HepG2 (cell line): ENCODE measurements around the gene CMTM4. TPM values are rescaled to one million over a fixed set of nuclear protein-coding genes. Genes with fewer than 3 reads are reported as not detected.

ENCODE experiments used
- ATAC-seq: fragments of 200-7000 bp; cut with Tn5 transposase; 3 replicates; pipeline ENCODE4 v1.9.1; 2020; ENCODE audit warnings: mild to moderate bottlenecking, moderate library complexity
- BruUV-seq: library from RNA; stranded (reverse); fragments of 400-500 nt; replicated peaks from 2 replicates; lab custom pipeline; 2021; lab: Mats Ljungman, UMichigan
- CTCF ChIA-PET: fragments of 300-600 bp; formaldehyde crosslinking; extraction: SDS; loops from one replicate; lab custom pipeline; 2021; ENCODE audit warnings: low total read pairs, inconsistent platforms, low intra/inter-chr PET ratio; lab: Yijun Ruan, JAX
- POLR2A ChIA-PET: fragments of 350-600 bp; sonication (Branson Sonifier 250); formaldehyde crosslinking; loops from one replicate; lab custom pipeline; 2020; ENCODE audit warnings: antibody characterized with exemption, inconsistent platforms; lab: Yijun Ruan, JAX
- DNase-seq: peaks from one replicate; pipeline ENCODE4 v3.0.0-alpha.2; 2015; ENCODE audit warnings: low spot score
- FAIRE-seq: peaks from 3 replicates; lab custom pipeline; 2011; peaks lifted over from hg19 to GRCh38; lab: Jason Lieb, UNC
- H2AFZ ChIP-seq: one replicate; pipeline ENCODE4 v1.6.1; 2011; ENCODE audit warnings: low read length, inconsistent platforms
- H3K27ac ChIP-seq: fragments of 300-600 bp; 3 replicates; pipeline ENCODE4 v1.8.0; 2011; ENCODE audit warnings: mixed run types, mild to moderate bottlenecking, mixed read lengths, low read length, inconsistent platforms; ENCODE audit not compliant: insufficient read depth; ENCODE audit errors: extremely low read length
- H3K27me3 ChIP-seq, 2 experiments: fragments of 200-600 bp in 1 of 2; 2 replicates in 1 of 2; 3 replicates in 1 of 2; pipeline versions ENCODE4 v1.6.0 to v1.8.0; 2011; ENCODE audit warnings: low read length in 2 of 2, mild to moderate bottlenecking in 2 of 2, moderate library complexity in 2 of 2, inconsistent platforms in 1 of 2; ENCODE audit not compliant: insufficient read depth in 2 of 2, control insufficient read depth in 1 of 2
- H3K36me3 ChIP-seq, 2 experiments: fragments of 200-600 bp in 1 of 2; replicated peaks in 1 of 2; 2 replicates in 1 of 2; 3 replicates in 1 of 2; pipeline versions ENCODE4 v1.5.1 to v1.8.0; 2011; ENCODE audit warnings: low read length in 2 of 2, inconsistent platforms in 1 of 2; ENCODE audit not compliant: insufficient read depth in 2 of 2, control insufficient read depth in 1 of 2
- H3K4me1 ChIP-seq: 2 replicates; pipeline ENCODE4 v1.5.1; 2012; ENCODE audit warnings: low read length, inconsistent platforms; ENCODE audit not compliant: insufficient read depth
- H3K4me2 ChIP-seq: 2 replicates; pipeline ENCODE4 v1.6.0; 2011; ENCODE audit warnings: low read depth, low read length, inconsistent platforms
- H3K4me3 ChIP-seq, 3 experiments: fragments of 200-600 bp in 1 of 3; sonication (generic), shearing (Covaris generic) in 1 of 3; replicated peaks in 1 of 3; 2 replicates each; pipeline ENCODE4 v1.5.1; 2011 to 2016; ENCODE audit warnings: low read length in 3 of 3, inconsistent platforms in 2 of 3, low read depth in 2 of 3, mild to moderate bottlenecking in 2 of 3, control low read depth in 1 of 3, mixed read lengths in 1 of 3; ENCODE audit not compliant: insufficient read depth in 1 of 3
- H3K79me2 ChIP-seq: one replicate; pipeline ENCODE4 v1.6.1; 2011; ENCODE audit warnings: low read length, inconsistent platforms; ENCODE audit not compliant: insufficient read depth
- H3K9ac ChIP-seq: 2 replicates; pipeline ENCODE4 v1.6.0; 2011; ENCODE audit warnings: mild to moderate bottlenecking, low read depth, low read length, inconsistent platforms; ENCODE audit not compliant: insufficient read depth
- H3K9me3 ChIP-seq: 2 replicates; pipeline ENCODE4 v1.5.1; 2012; ENCODE audit warnings: mild to moderate bottlenecking, low read length
- H4K20me1 ChIP-seq: 2 replicates; pipeline ENCODE4 v1.6.0; 2011; ENCODE audit warnings: inconsistent platforms, mild to moderate bottlenecking, low read length, moderate library complexity; ENCODE audit not compliant: insufficient read depth
- CC2D1A ChIP-seq: sonication (generic); formaldehyde crosslinking; IDR thresholded peaks from 2 replicates; pipeline ENCODE4 v1.8.1; 2023; ENCODE audit warnings: mild to moderate bottlenecking, missing genetic modification reagents
- GABPB1 ChIP-seq: IDR thresholded peaks from 2 replicates; pipeline ENCODE4 v1.6.1; 2016; ENCODE audit warnings: mild to moderate bottlenecking, missing genetic modification reagents, moderate library complexity, missing compliant biosample characterization
- HCFC1 ChIP-seq: fragments of 150-350 bp; IDR thresholded peaks from 2 replicates; pipeline ENCODE4 v1.6.1; 2014; ENCODE audit warnings: low read depth, low read length
- HNF4A ChIP-seq: sonication (generic); formaldehyde crosslinking; IDR thresholded peaks from 2 replicates; pipeline ENCODE4 v1.4.0; 2020; ENCODE audit warnings: missing genetic modification reagents
- KAT2B ChIP-seq: fragments of 150-350 bp; IDR thresholded peaks from 2 replicates; pipeline ENCODE4 v1.6.1; 2014; ENCODE audit warnings: low read depth, low read length, borderline replicate concordance
- KLF13 ChIP-seq: sonication (generic); formaldehyde crosslinking; IDR thresholded peaks from 2 replicates; pipeline ENCODE4 v1.4.0; 2020; ENCODE audit warnings: mild to moderate bottlenecking, missing genetic modification reagents
- ZFP36L2 ChIP-seq: sonication (generic); formaldehyde crosslinking; IDR thresholded peaks from 2 replicates; pipeline ENCODE4 v1.4.0; 2020; ENCODE audit warnings: missing genetic modification reagents
- ZKSCAN8 ChIP-seq: IDR thresholded peaks from 2 replicates; pipeline ENCODE4 v1.6.1; 2016; ENCODE audit warnings: borderline replicate concordance, missing genetic modification reagents, missing compliant biosample characterization
- ZNF326 ChIP-seq: sonication (generic); formaldehyde crosslinking; IDR thresholded peaks from 2 replicates; pipeline ENCODE4 v1.4.0; 2020; ENCODE audit warnings: missing genetic modification reagents, borderline replicate concordance
- ZNF549 ChIP-seq: sonication (generic); formaldehyde crosslinking; IDR thresholded peaks from 2 replicates; pipeline ENCODE4 v1.5.0; 2020; ENCODE audit warnings: missing genetic modification reagents
- ZNF562 ChIP-seq: sonication (generic); formaldehyde crosslinking; IDR thresholded peaks from 2 replicates; pipeline ENCODE4 v1.8.0; 2022; ENCODE audit warnings: missing genetic modification reagents, borderline replicate concordance
- ZNF614 ChIP-seq: IDR thresholded peaks from 2 replicates; pipeline ENCODE4 v1.6.1; 2018; ENCODE audit warnings: missing biosample characterization, missing genetic modification reagents, inconsistent platforms, borderline replicate concordance
- ZNF816 ChIP-seq: sonication (generic); formaldehyde crosslinking; IDR thresholded peaks from 2 replicates; pipeline ENCODE4 v1.8.0; 2022; ENCODE audit warnings: missing genetic modification reagents, mild to moderate bottlenecking, borderline replicate concordance
- WGBS: methylation state at CpG from one replicate; pipeline ENCODE4 v1.1.6; 2017; ENCODE audit warnings: low lambda C conversion rate; 5-methylcytosine and 5-hydroxymethylcytosine counted together
- in situ Hi-C: cut with HindIII; loops from 2 replicates; pipeline ENCODE4 v1.10.0; 2017; ENCODE audit warnings: low pct_unique_long_range_greater_than_20kb; ENCODE audit not compliant: extremely low pct_ligation_motif_present
- intact Hi-C: fragments of 100-400 bp; cut with micrococcal nuclease; formaldehyde crosslinking; loops from one replicate; pipeline ENCODE4 v1.10.0; 2022; ENCODE audit not compliant: unreplicated experiment
- polyA plus RNA-seq, 8 experiments: library from polyadenylated mRNA; depleted of rRNA in 3 of 8; stranded (reverse) in 7 of 8; unstranded in 1 of 8; fragments of >200 nt; fragmentation: Illumina TruSeq in 4 of 8; extraction: Trizol in 4 of 8; gene quantifications; 2 replicates each; pipeline versions ENCODE4 v1.2.1 to v1.2.3, GENCODE V29; 2011 to 2016; ENCODE audit warnings: low read depth in 4 of 8, missing spikeins in 1 of 8, mixed read lengths in 1 of 8; ENCODE audit not compliant: insufficient read depth in 1 of 8
- total RNA-seq, 5 experiments: library from RNA; depleted of rRNA; stranded (reverse); fragments of >200 nt; fragmentation: Illumina TruSeq; extraction: Trizol; gene quantifications; 2 replicates each; pipeline ENCODE4 v1.2.3, GENCODE V29; 2016; ENCODE audit warnings: low read depth in 1 of 5
- TF ChIP-seq, protein P1 (sequence below): sonication (generic); formaldehyde crosslinking; IDR thresholded peaks from 2 replicates; pipeline ENCODE4 v1.8.0; 2022; ENCODE audit warnings: mild to moderate bottlenecking, missing genetic modification reagents; ENCODE audit not compliant: insufficient replicate concordance
- TF ChIP-seq, protein P2 (sequence below): sonication (generic); formaldehyde crosslinking; IDR thresholded peaks from 2 replicates; pipeline ENCODE4 v1.4.0; 2020; ENCODE audit warnings: missing genetic modification reagents

CMTM4 gene
- total and polyA plus RNA-seq, 2 of the 13 experiments (the other 11 are each of a cell fraction or from before 2014, with no cell fraction given), result 32.0 to 36.3 TPM

DNA sequence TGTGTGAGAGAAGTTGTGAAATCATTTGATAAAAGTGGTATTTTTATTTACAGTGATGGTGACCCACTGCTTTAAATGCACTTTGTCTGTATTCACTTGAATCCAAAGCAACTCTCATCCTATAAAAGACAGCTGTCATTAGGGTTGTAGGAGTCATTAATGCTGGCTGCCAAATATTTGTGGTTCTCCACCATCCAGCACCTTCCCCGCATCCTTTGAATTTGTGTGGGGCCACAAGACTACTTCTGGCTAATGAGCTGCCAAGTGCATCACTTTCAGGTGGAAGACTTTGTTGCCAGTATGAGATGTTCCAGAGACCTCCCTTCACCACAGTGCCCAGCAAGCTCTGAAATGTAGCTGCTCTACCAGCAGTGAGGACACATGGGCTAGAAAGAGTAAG is 48.7 kb downstream of the CMTM4 start:
- Histone ChIP-seq H2AFZ (no peak overlapping the region), H3K4me3 (no peak overlapping the region), H3K36me3 (no peaks in the 10 kb centered on the region), H3K4me1 (peaks cover 22% of the 10 kb centered on the region), H3K79me2 (no peaks in the 10 kb centered on the region), H4K20me1 (no peaks in the 10 kb centered on the region), H3K9ac (no peak overlapping the region), H3K27ac (no peak overlapping the region), H3K27me3 (no peaks in the 10 kb centered on the region), H3K9me3 (no peaks in the 10 kb centered on the region), H3K4me2 (no peak overlapping the region)
- ChIA-PET CTCF (no interaction called here), POLR2A (interaction anchor here (1.4 kb wide), 1 partner anchor 39 kb away, joined by 3 read pairs; no protein-coding TSS in a partner anchor)
- intact Hi-C loops, result no loop called here
- FAIRE-seq, result no peak
- BruUV-seq, result no TSS peak
- no peak for TF ChIP-seq ZNF816 (CRISPR knock-in tag)
- TF ChIP-seq, protein P1, sequence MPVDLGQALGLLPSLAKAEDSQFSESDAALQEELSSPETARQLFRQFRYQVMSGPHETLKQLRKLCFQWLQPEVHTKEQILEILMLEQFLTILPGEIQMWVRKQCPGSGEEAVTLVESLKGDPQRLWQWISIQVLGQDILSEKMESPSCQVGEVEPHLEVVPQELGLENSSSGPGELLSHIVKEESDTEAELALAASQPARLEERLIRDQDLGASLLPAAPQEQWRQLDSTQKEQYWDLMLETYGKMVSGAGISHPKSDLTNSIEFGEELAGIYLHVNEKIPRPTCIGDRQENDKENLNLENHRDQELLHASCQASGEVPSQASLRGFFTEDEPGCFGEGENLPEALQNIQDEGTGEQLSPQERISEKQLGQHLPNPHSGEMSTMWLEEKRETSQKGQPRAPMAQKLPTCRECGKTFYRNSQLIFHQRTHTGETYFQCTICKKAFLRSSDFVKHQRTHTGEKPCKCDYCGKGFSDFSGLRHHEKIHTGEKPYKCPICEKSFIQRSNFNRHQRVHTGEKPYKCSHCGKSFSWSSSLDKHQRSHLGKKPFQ (CRISPR knock-in tag), result no peak
- no peak for TF ChIP-seq ZNF549 (CRISPR knock-in tag)
- TF ChIP-seq ZNF326 (CRISPR knock-in tag), result no peak
- TF ChIP-seq KAT2B, result no peak
- TF ChIP-seq GABPB1, result no peak
- no peak for TF ChIP-seq ZFP36L2
- no peak for TF ChIP-seq CC2D1A (CRISPR knock-in tag)
- TF ChIP-seq ZNF614 (CRISPR knock-in tag), result no peak
- no peak for TF ChIP-seq HCFC1
- TF ChIP-seq ZKSCAN8 (CRISPR knock-in tag), result no peak
- TF ChIP-seq, protein P2, sequence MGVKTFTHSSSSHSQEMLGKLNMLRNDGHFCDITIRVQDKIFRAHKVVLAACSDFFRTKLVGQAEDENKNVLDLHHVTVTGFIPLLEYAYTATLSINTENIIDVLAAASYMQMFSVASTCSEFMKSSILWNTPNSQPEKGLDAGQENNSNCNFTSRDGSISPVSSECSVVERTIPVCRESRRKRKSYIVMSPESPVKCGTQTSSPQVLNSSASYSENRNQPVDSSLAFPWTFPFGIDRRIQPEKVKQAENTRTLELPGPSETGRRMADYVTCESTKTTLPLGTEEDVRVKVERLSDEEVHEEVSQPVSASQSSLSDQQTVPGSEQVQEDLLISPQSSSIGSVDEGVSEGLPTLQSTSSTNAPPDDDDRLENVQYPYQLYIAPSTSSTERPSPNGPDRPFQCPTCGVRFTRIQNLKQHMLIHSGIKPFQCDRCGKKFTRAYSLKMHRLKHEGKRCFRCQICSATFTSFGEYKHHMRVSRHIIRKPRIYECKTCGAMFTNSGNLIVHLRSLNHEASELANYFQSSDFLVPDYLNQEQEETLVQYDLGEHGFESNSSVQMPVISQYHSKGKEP (CRISPR knock-in tag), result no peak
- TF ChIP-seq ZNF562, result no peak
- no peak for TF ChIP-seq KLF13 (CRISPR knock-in tag)
- TF ChIP-seq HNF4A (CRISPR knock-in tag), result no peak
- WGBS, result 92% methylated on average over 1 of the region's 1 CpG
- no peak for ATAC-seq
- in situ Hi-C loops, result no loop called here
- no peak for DNase-seq
